SK-N-SH (cell line): ENCODE results near the gene AKAP9. TPM values are rescaled to one million over a fixed set of nuclear protein-coding genes. Genes with fewer than 3 reads are reported as not detected.

Experiments used
- CTCF ChIA-PET: fragments of 300-600, 350-600 bp; formaldehyde crosslinking; extraction: SDS; loops from one replicate; lab custom pipeline; 2021; lab: Yijun Ruan, JAX
- POLR2A ChIA-PET: fragments of 350-600 bp; sonication (Branson Sonifier 250); formaldehyde crosslinking; extraction: SDS; loops from one replicate; lab custom pipeline; 2020; ENCODE audit warnings: antibody characterized with exemption, inconsistent platforms; lab: Yijun Ruan, JAX
- DNase-seq: peaks from one replicate; pipeline ENCODE4 v3.0.0; 2012
- H2AFZ ChIP-seq: fragments of 200-600 bp; sonication (generic); 2 replicates; pipeline ENCODE4 v1.8.1; 2016; ENCODE audit warnings: antibody characterized with exemption, mild to moderate bottlenecking, low read depth
- H3F3A ChIP-seq: fragments of 200-600 bp; sonication (generic); replicated peaks from 2 replicates; pipeline ENCODE3; 2016; ENCODE audit warnings: antibody characterized with exemption, mild to moderate bottlenecking; ENCODE audit not compliant: insufficient read depth
- H3K27ac ChIP-seq, 2 experiments: fragments of 200-500 bp in 1 of 2; fragments of 200-600 bp in 1 of 2; sonication (Bioruptor generic) in 1 of 2; sonication (generic), shearing (Covaris generic) in 1 of 2; 2 replicates each; pipeline versions ENCODE4 v1.5.1 to v1.6.1; 2014 to 2016; ENCODE audit warnings: low read depth in 2 of 2, inconsistent platforms in 1 of 2, low read length in 1 of 2, mild to moderate bottlenecking in 1 of 2, mixed read lengths in 1 of 2
- H3K27me3 ChIP-seq: fragments of 200-600 bp; sonication (generic), shearing (Covaris generic); 2 replicates; pipeline ENCODE4 v1.6.1; 2016; ENCODE audit warnings: mixed run types; ENCODE audit not compliant: insufficient read depth
- H3K36me3 ChIP-seq, 2 experiments: fragments of 200-500 bp in 1 of 2; fragments of 200-600 bp in 1 of 2; sonication (Bioruptor generic) in 1 of 2; sonication (generic) in 1 of 2; replicated peaks in 1 of 2; 2 replicates each; pipeline versions ENCODE3 to v1.5.1; 2014 to 2016; ENCODE audit warnings: low read length in 1 of 2, mild to moderate bottlenecking in 1 of 2; ENCODE audit not compliant: insufficient read depth in 2 of 2, control insufficient read depth in 1 of 2
- H3K4me1 ChIP-seq, 2 experiments: fragments of 200-500 bp in 1 of 2; fragments of 200-600 bp in 1 of 2; sonication (Bioruptor generic) in 1 of 2; sonication (generic), shearing (Covaris generic) in 1 of 2; 2 replicates each; pipeline versions ENCODE4 v1.5.1 to v1.6.1; 2014 to 2016; ENCODE audit warnings: low read depth in 1 of 2, low read length in 1 of 2, mixed run types in 1 of 2; ENCODE audit not compliant: insufficient read depth in 2 of 2, control insufficient read depth in 1 of 2
- H3K4me2 ChIP-seq: fragments of 200-600 bp; sonication (generic), shearing (Covaris generic); 2 replicates; pipeline ENCODE4 v1.6.1; 2017; ENCODE audit warnings: mixed run types
- H3K4me3 ChIP-seq, 2 experiments: fragments of 200-500 bp in 1 of 2; fragments of 200-600 bp in 1 of 2; sonication (Bioruptor generic) in 1 of 2; sonication (generic), shearing (Covaris generic) in 1 of 2; 2 replicates each; pipeline versions ENCODE4 v1.5.1 to v1.8.1; 2014 to 2016; ENCODE audit warnings: low read depth in 2 of 2, inconsistent platforms in 1 of 2, low read length in 1 of 2, mild to moderate bottlenecking in 1 of 2, mixed read lengths in 1 of 2, moderate library complexity in 1 of 2
- H3K79me2 ChIP-seq: fragments of 200-600 bp; sonication (generic); 2 replicates; pipeline ENCODE4 v1.8.1; 2017; ENCODE audit warnings: mild to moderate bottlenecking; ENCODE audit not compliant: insufficient read depth
- H3K9ac ChIP-seq: fragments of 200-600 bp; sonication (generic); 2 replicates; pipeline ENCODE4 v1.6.1; 2017; ENCODE audit warnings: mixed run types
- H3K9me2 ChIP-seq: fragments of 200-600 bp; sonication (generic); 2 replicates; pipeline ENCODE4 v1.6.1; 2017; ENCODE audit warnings: mixed run types
- H3K9me3 ChIP-seq: fragments of 200-600 bp; sonication (generic); 2 replicates; pipeline ENCODE4 v1.6.1; 2017; ENCODE audit warnings: mixed run types, mild to moderate bottlenecking, moderate library complexity
- H4K20me1 ChIP-seq: fragments of 200-600 bp; sonication (generic); 2 replicates; pipeline ENCODE4 v1.6.1; 2017; ENCODE audit warnings: mild to moderate bottlenecking, mixed run types; ENCODE audit not compliant: insufficient read depth
- EP300 ChIP-seq, 2 experiments: IDR thresholded peaks; 2 replicates each; pipeline versions ENCODE4 v1.4.0 to v1.6.1; 2012; ENCODE audit warnings: borderline replicate concordance in 1 of 2, low read depth in 1 of 2, low read length in 1 of 2
- EZH2phosphoT487 ChIP-seq: fragments of 200-600 bp; sonication (generic); IDR thresholded peaks from 2 replicates; pipeline ENCODE4 v1.6.1; 2017; ENCODE audit warnings: low read depth, mixed run types, mild to moderate bottlenecking, antibody characterized with exemption, moderate library complexity, borderline replicate concordance
- FOSL2 ChIP-seq: IDR thresholded peaks from 2 replicates; pipeline ENCODE4 v1.4.0; 2012; ENCODE audit warnings: low read depth, mild to moderate bottlenecking, moderate library complexity, borderline replicate concordance
- FOXJ3 ChIP-seq: sonication (generic); formaldehyde crosslinking; IDR thresholded peaks from 2 replicates; pipeline ENCODE4 v1.5.1; 2020; ENCODE audit warnings: mild to moderate bottlenecking, missing genetic modification reagents
- GATA2 ChIP-seq: sonication (generic); formaldehyde crosslinking; IDR thresholded peaks from 2 replicates; pipeline ENCODE4 v1.5.0; 2020; ENCODE audit warnings: mild to moderate bottlenecking, missing genetic modification reagents
- JUND ChIP-seq: IDR thresholded peaks from 2 replicates; pipeline ENCODE4 v1.4.0; 2012
- MEF2A ChIP-seq: IDR thresholded peaks from 2 replicates; pipeline ENCODE4 v1.4.0; 2012; ENCODE audit warnings: low read depth, borderline replicate concordance
- NFIC ChIP-seq: IDR thresholded peaks from 2 replicates; pipeline ENCODE4 v1.4.0; 2012; ENCODE audit warnings: borderline replicate concordance
- PBX3 ChIP-seq: IDR thresholded peaks from 2 replicates; pipeline ENCODE4; 2012
- POLR2AphosphoS5 ChIP-seq: IDR thresholded peaks from 2 replicates; pipeline ENCODE4 v1.6.1; 2012; ENCODE audit warnings: low read depth, low read length
- RXRA ChIP-seq: IDR thresholded peaks from 2 replicates; pipeline ENCODE4 v1.4.0; 2012; ENCODE audit warnings: low read depth, mild to moderate bottlenecking, borderline replicate concordance
- SIN3A ChIP-seq: IDR thresholded peaks from 2 replicates; pipeline ENCODE4 v1.6.1; 2012; ENCODE audit warnings: low read depth, mild to moderate bottlenecking, low read length, moderate library complexity, borderline replicate concordance
- TCF12 ChIP-seq: IDR thresholded peaks from 2 replicates; pipeline ENCODE4 v1.4.0; 2012
- USF2 ChIP-seq: fragments of 150-350 bp; IDR thresholded peaks from 2 replicates; pipeline ENCODE4 v1.6.1; 2017; ENCODE audit warnings: antibody characterized with exemption, low read length, low read depth, borderline replicate concordance
- WGBS: methylation state at CpG from one replicate; pipeline ENCODE4 v1.1.6; 2017; ENCODE audit warnings: low lambda C conversion rate; 5-methylcytosine and 5-hydroxymethylcytosine counted together
- polyA plus RNA-seq, 3 experiments: library from polyadenylated mRNA; depleted of rRNA; stranded (reverse); fragments of >200 nt; gene quantifications; 2 replicates each; pipeline ENCODE4 v1.2.3, GENCODE V29; 2012

AKAP9 gene
- polyA plus RNA-seq, 1 of the 3 experiments (the other 2 are of a cell fraction): 13.1 TPM

GRCh38 chr7:92158660-92159575 lies 218.3 kb downstream of the AKAP9 start:
- Histone ChIP-seq H3K4me2 (peak overlapping the region; percentile 2; the same call in 1 of the 2 replicates), H3K27me3 (no peaks in the 10 kb centered on the region), H3K9me2 (no peaks in the 10 kb centered on the region), H3K4me1 (no peaks in the 10 kb centered on the region; a peak in 1 of 4 replicates), H3K79me2 (no peaks in the 10 kb centered on the region), H3K9me3 (no peaks in the 10 kb centered on the region), H3K36me3 (no peaks in the 10 kb centered on the region), H3K9ac (no peak overlapping the region), H3K27ac (peak overlapping the region in 1 of 2 experiments; percentile 37; a peak in 2 of 4 replicates), H3K4me3 (no peak overlapping the region; a peak in 1 of 4 replicates), H3F3A (peaks cover 5% of the 10 kb centered on the region), H4K20me1 (no peaks in the 10 kb centered on the region), H2AFZ (peak overlapping the region; percentile 2; the same call in 1 of the 2 replicates)
- no peak for TF ChIP-seq FOXJ3 (CRISPR knock-in tag)
- TF ChIP-seq RXRA: no peak
- peak; percentile 65 for TF ChIP-seq NFIC
- peak in 1 of 2 experiments; percentile 41; a peak in 1 of 4 replicates for TF ChIP-seq EP300 (IDR thresholded peaks at IDR 0.05; ENCODE audit: borderline replicate concordance in 1 of 2, low read depth in 1 of 2, low read length in 1 of 2)
- no peak for TF ChIP-seq USF2
- TF ChIP-seq MEF2A: 0 out of 2 replicates have a peak, but pooled peaks have one; percentile 10
- TF ChIP-seq TCF12: peak; percentile 36; the same call in 1 of the 2 replicates
- TF ChIP-seq POLR2AphosphoS5: peak; percentile 25; the same call in 1 of the 2 replicates
- TF ChIP-seq EZH2phosphoT487: no peak
- no peak for TF ChIP-seq SIN3A
- TF ChIP-seq PBX3: peak; percentile 55
- peak; percentile 76; the same call in 1 of the 2 replicates for TF ChIP-seq FOSL2
- peak; percentile 57; the same call in 1 of the 2 replicates for TF ChIP-seq JUND
- TF ChIP-seq GATA2 (CRISPR knock-in tag): no peak
- ChIA-PET POLR2A (no interaction called here), CTCF (interaction anchor here (0.8 to 1.1 kb wide), 2 partner anchors 14 to 25 kb away, joined by 3 read pairs; no protein-coding TSS in a partner anchor)
- no peak for DNase-seq
- 62% methylated on average over 3 of the region's 3 CpGs for WGBS

Other genes starting within 250 kb of the AKAP9 start
- gene MTERF1, start 60.2 kb upstream of the AKAP9 start, polyA plus RNA-seq (2012; rRNA removed): 6.1 and 12.0 TPM in 2 replicates
- gene CYP51A1, start 193.6 kb downstream of the AKAP9 start, polyA plus RNA-seq (2012; rRNA removed): 4.3 and 4.7 TPM in 2 replicates
- 0.03 TPM in 1 of 2 replicates, not detected in the other for gene LRRD1, start 238.3 kb downstream of the AKAP9 start, polyA plus RNA-seq (2012; rRNA removed)